22Rv1 (cell line): ENCODE data around the gene RUSC2.

ENCODE experiments used
- H3K27ac ChIP-seq: fragments of 450-650 bp; 2 replicates; pipeline ENCODE4 v1.5.1; 2017
- ZFX ChIP-seq: fragments of 450-650 bp; IDR thresholded peaks from 2 replicates; pipeline ENCODE4 v1.6.1; 2017; ENCODE audit warnings: antibody characterized with exemption, borderline replicate concordance
- TF ChIP-seq, protein P1 (sequence below): fragments of 450-650 bp; IDR thresholded peaks from 2 replicates; pipeline ENCODE4 v1.5.1; 2017; ENCODE audit warnings: mild to moderate bottlenecking

Gene RUSC2, protein sequence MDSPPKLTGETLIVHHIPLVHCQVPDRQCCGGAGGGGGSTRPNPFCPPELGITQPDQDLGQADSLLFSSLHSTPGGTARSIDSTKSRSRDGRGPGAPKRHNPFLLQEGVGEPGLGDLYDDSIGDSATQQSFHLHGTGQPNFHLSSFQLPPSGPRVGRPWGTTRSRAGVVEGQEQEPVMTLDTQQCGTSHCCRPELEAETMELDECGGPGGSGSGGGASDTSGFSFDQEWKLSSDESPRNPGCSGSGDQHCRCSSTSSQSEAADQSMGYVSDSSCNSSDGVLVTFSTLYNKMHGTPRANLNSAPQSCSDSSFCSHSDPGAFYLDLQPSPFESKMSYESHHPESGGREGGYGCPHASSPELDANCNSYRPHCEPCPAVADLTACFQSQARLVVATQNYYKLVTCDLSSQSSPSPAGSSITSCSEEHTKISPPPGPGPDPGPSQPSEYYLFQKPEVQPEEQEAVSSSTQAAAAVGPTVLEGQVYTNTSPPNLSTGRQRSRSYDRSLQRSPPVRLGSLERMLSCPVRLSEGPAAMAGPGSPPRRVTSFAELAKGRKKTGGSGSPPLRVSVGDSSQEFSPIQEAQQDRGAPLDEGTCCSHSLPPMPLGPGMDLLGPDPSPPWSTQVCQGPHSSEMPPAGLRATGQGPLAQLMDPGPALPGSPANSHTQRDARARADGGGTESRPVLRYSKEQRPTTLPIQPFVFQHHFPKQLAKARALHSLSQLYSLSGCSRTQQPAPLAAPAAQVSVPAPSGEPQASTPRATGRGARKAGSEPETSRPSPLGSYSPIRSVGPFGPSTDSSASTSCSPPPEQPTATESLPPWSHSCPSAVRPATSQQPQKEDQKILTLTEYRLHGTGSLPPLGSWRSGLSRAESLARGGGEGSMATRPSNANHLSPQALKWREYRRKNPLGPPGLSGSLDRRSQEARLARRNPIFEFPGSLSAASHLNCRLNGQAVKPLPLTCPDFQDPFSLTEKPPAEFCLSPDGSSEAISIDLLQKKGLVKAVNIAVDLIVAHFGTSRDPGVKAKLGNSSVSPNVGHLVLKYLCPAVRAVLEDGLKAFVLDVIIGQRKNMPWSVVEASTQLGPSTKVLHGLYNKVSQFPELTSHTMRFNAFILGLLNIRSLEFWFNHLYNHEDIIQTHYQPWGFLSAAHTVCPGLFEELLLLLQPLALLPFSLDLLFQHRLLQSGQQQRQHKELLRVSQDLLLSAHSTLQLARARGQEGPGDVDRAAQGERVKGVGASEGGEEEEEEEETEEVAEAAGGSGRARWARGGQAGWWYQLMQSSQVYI (N-terminal part only)

DNA sequence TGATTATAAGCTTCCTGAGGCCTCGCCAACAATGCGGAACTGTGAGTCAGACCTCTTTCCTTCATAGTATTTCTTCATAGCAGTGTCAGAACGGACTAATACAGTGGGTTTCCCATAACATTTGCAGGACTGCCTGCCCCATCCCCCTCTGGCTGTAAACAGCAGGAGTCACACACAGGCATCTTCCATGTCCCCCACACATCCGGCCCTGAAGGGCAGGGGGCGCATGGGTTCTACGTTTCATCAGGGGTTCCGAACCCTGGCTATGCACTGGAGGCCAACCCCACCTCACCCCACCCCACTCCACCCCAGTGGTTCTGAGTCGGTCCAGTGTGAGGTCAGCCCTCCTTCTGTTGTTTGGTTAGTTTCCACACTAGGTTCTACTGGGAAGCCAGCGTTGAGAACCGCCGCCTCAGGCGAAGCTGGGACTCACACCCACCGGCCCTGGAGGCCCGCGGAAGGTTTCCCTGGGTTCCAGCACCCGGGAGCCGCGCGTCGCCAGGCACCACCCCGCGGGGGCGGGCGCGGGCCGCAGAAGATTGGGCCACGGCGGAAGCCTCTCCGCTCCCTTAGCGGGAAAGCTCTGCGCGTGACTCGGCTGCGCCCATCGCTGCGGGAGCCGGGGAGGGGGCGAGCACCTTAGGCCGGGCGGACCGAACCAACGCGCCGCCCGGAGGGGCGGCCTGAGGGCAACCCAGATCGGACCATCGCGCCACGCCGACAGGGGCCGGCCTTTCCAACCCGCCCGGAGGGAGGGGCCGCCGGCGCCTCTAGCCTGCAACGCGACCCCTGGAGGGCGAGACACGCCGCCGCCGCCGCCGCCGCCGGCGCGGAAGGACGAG, at the start of gene RUSC2:
Gene RUSC2 (plus strand): TSS at position 799 of the 842 bp plus-strand sequence. CDS start 56,411 bp downstream, outside the sequence.
- H3K27ac ChIP-seq = peak within 1 kb of the TSS; percentile 72
- TF ChIP-seq, protein P1, sequence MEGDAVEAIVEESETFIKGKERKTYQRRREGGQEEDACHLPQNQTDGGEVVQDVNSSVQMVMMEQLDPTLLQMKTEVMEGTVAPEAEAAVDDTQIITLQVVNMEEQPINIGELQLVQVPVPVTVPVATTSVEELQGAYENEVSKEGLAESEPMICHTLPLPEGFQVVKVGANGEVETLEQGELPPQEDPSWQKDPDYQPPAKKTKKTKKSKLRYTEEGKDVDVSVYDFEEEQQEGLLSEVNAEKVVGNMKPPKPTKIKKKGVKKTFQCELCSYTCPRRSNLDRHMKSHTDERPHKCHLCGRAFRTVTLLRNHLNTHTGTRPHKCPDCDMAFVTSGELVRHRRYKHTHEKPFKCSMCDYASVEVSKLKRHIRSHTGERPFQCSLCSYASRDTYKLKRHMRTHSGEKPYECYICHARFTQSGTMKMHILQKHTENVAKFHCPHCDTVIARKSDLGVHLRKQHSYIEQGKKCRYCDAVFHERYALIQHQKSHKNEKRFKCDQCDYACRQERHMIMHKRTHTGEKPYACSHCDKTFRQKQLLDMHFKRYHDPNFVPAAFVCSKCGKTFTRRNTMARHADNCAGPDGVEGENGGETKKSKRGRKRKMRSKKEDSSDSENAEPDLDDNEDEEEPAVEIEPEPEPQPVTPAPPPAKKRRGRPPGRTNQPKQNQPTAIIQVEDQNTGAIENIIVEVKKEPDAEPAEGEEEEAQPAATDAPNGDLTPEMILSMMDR = peak; percentile 54
- TF ChIP-seq ZFX = no peak

DNA sequence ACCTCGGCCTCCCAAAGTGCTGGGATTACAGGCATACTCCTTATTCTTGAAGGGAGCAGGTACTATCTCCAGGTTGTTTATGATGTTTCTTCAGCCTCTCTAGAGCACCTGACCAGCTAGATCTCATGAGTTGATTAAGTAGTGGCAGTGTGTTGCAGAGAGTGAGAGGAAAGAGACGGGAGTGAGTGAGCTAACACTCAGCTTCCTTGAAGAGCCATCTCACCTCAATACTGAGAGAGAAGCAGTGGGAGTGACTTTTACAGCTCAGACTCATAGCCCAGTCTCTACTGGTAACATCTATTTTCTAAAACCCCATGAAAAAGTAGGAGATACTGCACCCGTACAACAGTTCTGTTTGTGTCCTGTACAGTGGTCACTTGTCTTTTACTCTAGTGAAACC, 43.9 kb upstream of the RUSC2 start:
- no peak overlapping the region for H3K27ac ChIP-seq
- TF ChIP-seq, protein P1 = no peak
- no peak for TF ChIP-seq ZFX

DNA sequence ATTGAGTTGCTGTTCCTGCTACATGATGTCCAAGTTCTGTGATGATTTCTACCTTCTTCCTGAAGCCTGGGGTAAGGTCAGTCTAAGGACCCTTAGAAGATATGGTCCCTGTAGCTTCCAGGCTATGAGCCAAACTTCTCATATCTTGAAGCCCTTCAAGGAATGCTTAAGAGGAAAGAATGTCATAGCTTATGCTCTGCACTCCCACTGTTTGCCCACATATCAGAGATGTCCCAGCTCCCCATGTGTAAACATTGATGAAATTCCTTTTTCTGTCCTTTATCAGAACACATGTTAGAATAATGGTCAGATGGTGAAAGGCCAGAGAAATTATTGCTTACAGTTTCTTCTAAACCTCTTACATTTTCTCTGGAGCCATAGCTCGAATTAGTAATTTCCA, 41.4 kb upstream of the RUSC2 start:
- no peak for TF ChIP-seq ZFX
- TF ChIP-seq, protein P1 = no peak
- H3K27ac ChIP-seq = no peak overlapping the region

DNA sequence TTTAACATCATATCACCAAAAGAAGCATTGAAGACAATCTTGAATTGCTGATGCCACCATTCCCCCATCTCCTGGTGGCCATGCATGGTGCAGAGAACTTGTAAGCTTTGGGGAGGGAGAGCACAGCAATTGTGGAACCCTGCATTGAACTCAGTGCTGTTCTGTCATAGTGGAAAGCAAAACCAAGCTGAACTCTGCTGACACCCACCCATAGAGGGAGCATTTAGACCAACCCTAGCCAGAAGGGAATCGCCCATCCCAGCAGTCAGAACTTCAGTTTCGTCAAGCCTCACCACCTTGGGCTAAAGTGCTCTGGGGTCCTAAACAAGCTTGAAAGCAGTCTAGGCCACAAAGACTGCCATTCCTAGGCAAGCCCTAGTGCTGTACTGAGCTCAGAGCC, 37.4 kb upstream of the RUSC2 start:
- TF ChIP-seq, protein P1 = no peak
- TF ChIP-seq ZFX = no peak
- H3K27ac ChIP-seq = no peak overlapping the region

DNA sequence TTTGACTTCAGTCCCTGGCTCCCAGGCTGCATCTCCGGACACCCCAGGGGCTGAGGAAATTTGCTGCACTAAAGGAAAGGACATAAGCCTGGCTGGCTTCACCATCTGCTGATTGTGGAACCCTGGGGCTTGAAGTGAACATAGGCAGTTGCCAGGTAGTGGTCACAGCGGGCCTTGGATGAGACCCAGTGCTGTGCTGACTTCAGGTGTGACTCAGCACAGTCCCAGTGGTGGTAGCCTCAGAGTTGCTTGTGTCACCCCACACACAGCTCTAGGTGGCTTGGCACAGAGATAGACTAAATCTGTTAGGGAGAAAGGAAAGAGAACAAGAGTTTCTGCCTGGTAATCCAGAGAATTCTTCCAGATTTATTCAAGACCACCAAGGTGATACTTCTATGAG, 36.1 kb upstream of the RUSC2 start:
- H3K27ac ChIP-seq = no peak overlapping the region
- no peak for TF ChIP-seq ZFX
- TF ChIP-seq, protein P1 = no peak
